Measurements from ENCODE around the gene ERBB4.

The ERBB4 gene

GRCh38 chr2:211981451-211981850 lies 557.2 kb downstream of the ERBB4 start:
- DNase-seq: no peak

GRCh38 chr2:211976076-211976475 lies 562.5 kb downstream of the ERBB4 start:
- DNase-seq: no peak

- no peak for DNase-seq
These were observed 571.4 kb downstream of the ERBB4 start for GRCh38 chr2:211967234-211967633.

GRCh38 chr2:211963969-211964368 lies 574.6 kb downstream of the ERBB4 start:
- DNase-seq: no peak

- DNase-seq: no peak
These were observed 580.8 kb downstream of the ERBB4 start for GRCh38 chr2:211957799-211958198.

- no peak for DNase-seq
These were observed 583.0 kb downstream of the ERBB4 start for GRCh38 chr2:211955648-211956047.

- DNase-seq: no peak
These were observed 589.7 kb downstream of the ERBB4 start for GRCh38 chr2:211948932-211949331.

GRCh38 chr2:211946960-211947359 lies 591.6 kb downstream of the ERBB4 start:
- DNase-seq: no peak

GRCh38 chr2:211944572-211944971 lies 594.0 kb downstream of the ERBB4 start:
- no peak for DNase-seq

GRCh38 chr2:211942153-211942552 lies 596.4 kb downstream of the ERBB4 start:
- no peak for DNase-seq

GRCh38 chr2:211941216-211941747 lies 597.3 kb downstream of the ERBB4 start:
- DNase-seq: no peak

GRCh38 chr2:211939177-211939576 lies 599.4 kb downstream of the ERBB4 start:
- no peak for DNase-seq

- DNase-seq: no peak
These were observed 603.8 kb downstream of the ERBB4 start for GRCh38 chr2:211934811-211935210.

- no peak for DNase-seq
These were observed 607.3 kb downstream of the ERBB4 start for GRCh38 chr2:211931314-211931713.

- DNase-seq: no peak
These were observed 608.3 kb downstream of the ERBB4 start for GRCh38 chr2:211930331-211930730.

- no peak for DNase-seq
These were observed 610.4 kb downstream of the ERBB4 start for GRCh38 chr2:211928201-211928600.

- DNase-seq: no peak
These were observed 615.6 kb downstream of the ERBB4 start for GRCh38 chr2:211923019-211923418.

GRCh38 chr2:211903961-211904360 lies 634.6 kb downstream of the ERBB4 start:
- DNase-seq: no peak

- DNase-seq: no peak
These were observed 637.3 kb downstream of the ERBB4 start for GRCh38 chr2:211901226-211901846.

- DNase-seq: no peak
These were observed 638.1 kb downstream of the ERBB4 start for GRCh38 chr2:211900518-211900917.

GRCh38 chr2:211900000-211900399 lies 638.6 kb downstream of the ERBB4 start:
- no peak for DNase-seq

- no peak for DNase-seq
These were observed 639.9 kb downstream of the ERBB4 start for GRCh38 chr2:211898702-211899101.

GRCh38 chr2:211881449-211881848 lies 657.2 kb downstream of the ERBB4 start:
- no peak for DNase-seq

- DNase-seq: no peak
These were observed 659.3 kb downstream of the ERBB4 start for GRCh38 chr2:211879323-211879722.

- DNase-seq: no peak
These were observed 661.5 kb downstream of the ERBB4 start for GRCh38 chr2:211877061-211877460.
